ENCODE data around the gene SEBOX.
A peak's percentile ranks its signal among the peaks of the same experiment; 100 is the strongest.

SEBOX gene

DNA sequence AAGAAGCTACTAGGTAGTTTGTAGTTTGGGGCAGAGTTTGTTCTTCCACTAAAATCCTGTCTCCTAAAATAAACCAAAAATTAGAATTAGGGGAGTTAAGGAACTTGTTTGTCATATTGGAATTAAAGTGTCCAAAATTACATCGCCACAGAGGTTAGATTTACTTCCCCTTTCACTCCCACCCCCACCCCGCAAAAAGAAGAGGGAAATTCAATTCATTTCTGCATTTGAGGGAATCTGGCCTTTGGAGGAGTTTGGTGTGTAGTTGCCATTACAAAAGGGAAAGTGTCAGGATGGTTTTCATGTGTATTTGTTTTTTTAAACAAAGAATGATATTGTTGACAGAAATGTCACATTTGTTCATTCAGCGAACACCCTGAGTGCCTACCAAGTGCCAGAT is 40.2 kb downstream of the SEBOX start:
- Histone ChIP-seq H3K4me2 (ENCODE audit: low read depth, low read length) (no peak overlapping the region), H3F3A (ENCODE audit: insufficient read depth, low read length) (peaks cover 4% of the 10 kb centered on the region; the same call in 1 of the 2 replicates), H4K20me1 (ENCODE audit: insufficient read depth, low read length) (no peaks in the 10 kb centered on the region), H3K79me2 (ENCODE audit: low read length) (peaks cover 71% of the 10 kb centered on the region), H3K27ac (ENCODE audit: low read length) (no peak overlapping the region), H2AFZ (ENCODE audit: low read length) (no peak overlapping the region), H3K4me1 (ENCODE audit: low read length) (no peaks in the 10 kb centered on the region; the same call in 1 of the 2 replicates), H3K36me3 (replicated peaks; ENCODE audit: insufficient read depth, low read length) (peaks cover 4% of the 10 kb centered on the region; the same call in 1 of the 2 replicates), H3K4me3 (ENCODE audit: low read length) (no peak overlapping the region), H3K9me3 (replicated peaks; ENCODE audit: insufficient read depth, low read length) (no peaks in the 10 kb centered on the region), H3K9me2 (replicated peaks; ENCODE audit: insufficient read depth, low read length) (no peaks in the 10 kb centered on the region), H3K9ac (ENCODE audit: low read length) (no peak overlapping the region), H3K27me3 (replicated peaks; ENCODE audit: insufficient read depth, low read length) (no peaks in the 10 kb centered on the region)
- DNase-seq: no peak
- no peak for TF ChIP-seq EZH2phosphoT487 (IDR thresholded peaks at IDR 0.05; ENCODE audit: low read length)
- TF ChIP-seq, protein P1, sequence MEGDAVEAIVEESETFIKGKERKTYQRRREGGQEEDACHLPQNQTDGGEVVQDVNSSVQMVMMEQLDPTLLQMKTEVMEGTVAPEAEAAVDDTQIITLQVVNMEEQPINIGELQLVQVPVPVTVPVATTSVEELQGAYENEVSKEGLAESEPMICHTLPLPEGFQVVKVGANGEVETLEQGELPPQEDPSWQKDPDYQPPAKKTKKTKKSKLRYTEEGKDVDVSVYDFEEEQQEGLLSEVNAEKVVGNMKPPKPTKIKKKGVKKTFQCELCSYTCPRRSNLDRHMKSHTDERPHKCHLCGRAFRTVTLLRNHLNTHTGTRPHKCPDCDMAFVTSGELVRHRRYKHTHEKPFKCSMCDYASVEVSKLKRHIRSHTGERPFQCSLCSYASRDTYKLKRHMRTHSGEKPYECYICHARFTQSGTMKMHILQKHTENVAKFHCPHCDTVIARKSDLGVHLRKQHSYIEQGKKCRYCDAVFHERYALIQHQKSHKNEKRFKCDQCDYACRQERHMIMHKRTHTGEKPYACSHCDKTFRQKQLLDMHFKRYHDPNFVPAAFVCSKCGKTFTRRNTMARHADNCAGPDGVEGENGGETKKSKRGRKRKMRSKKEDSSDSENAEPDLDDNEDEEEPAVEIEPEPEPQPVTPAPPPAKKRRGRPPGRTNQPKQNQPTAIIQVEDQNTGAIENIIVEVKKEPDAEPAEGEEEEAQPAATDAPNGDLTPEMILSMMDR (IDR thresholded peaks at IDR 0.05; ENCODE audit: low read length): no peak
- TF ChIP-seq EZH2 (optimal IDR thresholded peaks at IDR 0.05; ENCODE audit: low read depth, low read length): no peak

DNA sequence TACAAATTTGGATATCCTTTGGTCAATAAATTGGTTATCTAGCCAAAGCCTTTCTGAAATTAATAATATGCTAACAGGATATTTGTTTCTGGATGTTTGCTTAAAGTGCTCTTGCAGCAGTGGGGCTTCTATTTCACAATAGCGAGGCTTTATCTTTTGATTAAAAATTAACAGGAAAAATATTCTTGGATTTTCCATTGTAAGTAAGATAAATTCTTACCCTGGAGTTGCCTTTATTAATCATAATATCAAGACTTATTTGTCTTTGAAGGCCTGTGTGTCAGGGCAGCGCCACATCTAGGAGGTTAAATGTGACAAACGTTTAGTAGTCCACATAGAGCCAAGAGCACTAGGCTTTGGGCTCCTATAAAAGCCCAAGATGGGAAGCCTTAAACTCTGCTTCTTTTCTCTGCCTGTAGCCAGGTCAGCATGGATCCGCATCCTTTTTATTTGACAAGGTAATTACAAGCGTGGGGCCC is 40.7 kb downstream of the SEBOX start:
- Histone ChIP-seq H3K79me2 (ENCODE audit: low read length) (peaks cover 76% of the 10 kb centered on the region), H3K4me2 (ENCODE audit: low read depth, low read length) (no peak overlapping the region)

DNA sequence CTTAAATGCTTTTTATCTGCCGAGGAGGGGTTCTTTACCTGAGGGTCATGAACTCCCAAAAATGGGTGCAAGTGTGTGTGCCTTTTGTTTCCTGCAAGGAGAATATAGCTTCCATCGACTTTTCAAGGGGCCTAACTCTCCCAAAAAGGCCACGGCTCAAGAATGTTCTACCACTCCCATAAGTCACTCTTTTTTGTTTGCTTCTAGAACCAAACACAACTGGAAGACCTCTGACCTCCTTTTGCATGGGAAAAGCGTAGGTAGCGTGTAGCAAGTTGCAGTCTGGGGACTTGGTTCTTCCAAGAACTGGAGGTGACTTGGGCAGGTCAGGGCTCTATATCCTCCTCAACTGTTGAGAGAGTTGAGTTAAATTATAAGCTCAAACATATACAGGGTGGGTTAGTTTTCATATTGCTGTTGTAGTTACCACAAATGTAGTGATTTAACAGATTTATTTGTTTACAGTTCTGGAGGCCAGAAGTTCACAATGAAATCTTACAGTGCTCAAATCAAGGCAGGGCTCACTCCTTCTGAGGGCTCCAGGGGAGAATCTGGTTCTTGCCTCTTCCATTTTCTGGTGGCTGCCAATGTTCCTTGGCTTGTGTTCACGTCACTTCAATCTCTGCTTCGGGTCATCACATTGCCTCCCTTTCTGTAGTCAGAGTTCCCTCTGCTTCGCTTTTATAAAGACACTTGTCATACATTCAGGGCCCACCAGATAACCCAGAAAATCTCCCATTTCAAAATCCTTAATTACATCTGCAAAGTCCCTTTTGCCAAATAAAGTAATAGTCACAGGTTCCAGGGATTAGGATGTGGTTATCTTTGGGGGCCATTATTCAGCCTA is 44.6 kb downstream of the SEBOX start:
- DNase-seq: no peak
- Histone ChIP-seq H3F3A (ENCODE audit: insufficient read depth, low read length) (peaks cover 2% of the 10 kb centered on the region; the same call in 1 of the 2 replicates), H3K4me2 (ENCODE audit: low read depth, low read length) (peak overlapping the region; percentile 98), H3K9me3 (replicated peaks; ENCODE audit: insufficient read depth, low read length) (no peaks in the 10 kb centered on the region), H3K79me2 (ENCODE audit: low read length) (peaks cover 64% of the 10 kb centered on the region), H3K4me1 (ENCODE audit: low read length) (peaks cover 4% of the 10 kb centered on the region; the same call in 1 of the 2 replicates), H3K27ac (ENCODE audit: low read length) (no peak overlapping the region), H3K9ac (ENCODE audit: low read length) (peak overlapping the region; percentile 82; the same call in 1 of the 2 replicates), H3K36me3 (replicated peaks; ENCODE audit: insufficient read depth, low read length) (no peaks in the 10 kb centered on the region; the same call in 1 of the 2 replicates), H4K20me1 (ENCODE audit: insufficient read depth, low read length) (no peaks in the 10 kb centered on the region), H3K27me3 (replicated peaks; ENCODE audit: insufficient read depth, low read length) (no peaks in the 10 kb centered on the region), H3K9me2 (replicated peaks; ENCODE audit: insufficient read depth, low read length) (no peaks in the 10 kb centered on the region), H3K4me3 (ENCODE audit: low read length) (peak overlapping the region; percentile 91), H2AFZ (ENCODE audit: low read length) (no peak overlapping the region)
- no peak for TF ChIP-seq EZH2 (optimal IDR thresholded peaks at IDR 0.05; ENCODE audit: low read depth, low read length)
- TF ChIP-seq EZH2phosphoT487 (IDR thresholded peaks at IDR 0.05; ENCODE audit: low read length): no peak
- TF ChIP-seq, protein P1 (IDR thresholded peaks at IDR 0.05; ENCODE audit: low read length): no peak

More for the DNA sequence above, 40.7 kb downstream of the SEBOX start:
- H3K9ac ChIP-seq (ENCODE audit: low read length): no peak overlapping the region
- no peaks in the 10 kb centered on the region for H4K20me1 ChIP-seq (ENCODE audit: insufficient read depth, low read length)
- H2AFZ ChIP-seq (ENCODE audit: low read length): no peak overlapping the region
- no peaks in the 10 kb centered on the region for H3K9me3 ChIP-seq (replicated peaks; ENCODE audit: insufficient read depth, low read length)
- H3F3A ChIP-seq (ENCODE audit: insufficient read depth, low read length): peaks cover 4% of the 10 kb centered on the region; the same call in 1 of the 2 replicates
- TF ChIP-seq, protein P1 (IDR thresholded peaks at IDR 0.05; ENCODE audit: low read length): no peak
- no peak for TF ChIP-seq EZH2phosphoT487 (IDR thresholded peaks at IDR 0.05; ENCODE audit: low read length)
- H3K27ac ChIP-seq (ENCODE audit: low read length): no peak overlapping the region
- H3K27me3 ChIP-seq (replicated peaks; ENCODE audit: insufficient read depth, low read length): no peaks in the 10 kb centered on the region
- H3K4me1 ChIP-seq (ENCODE audit: low read length): no peaks in the 10 kb centered on the region; the same call in 1 of the 2 replicates
- H3K9me2 ChIP-seq (replicated peaks; ENCODE audit: insufficient read depth, low read length): no peaks in the 10 kb centered on the region
- H3K36me3 ChIP-seq (replicated peaks; ENCODE audit: insufficient read depth, low read length): peaks cover 4% of the 10 kb centered on the region; the same call in 1 of the 2 replicates
- no peak for DNase-seq
- H3K4me3 ChIP-seq (ENCODE audit: low read length): no peak overlapping the region
